Stimulated activated CD4-positive, alpha-beta T cell treated with anti-CD3 and anti-CD28 coated beads, Interleukin-12 subunit alpha, Interleukin-12 subunit beta, amount 100 ng/mL, for 24 hours (primary cell): ENCODE data around the gene VAV2.
A peak's percentile ranks its signal among the peaks of the same experiment; 100 is the strongest.

Experiments
- DNase-seq, 2 experiments: peaks; one replicate each; pipeline ENCODE4 v3.0.0-alpha.2; 2020; ENCODE audit warnings: low read depth in 2 of 2

The VAV2 gene

DNA sequence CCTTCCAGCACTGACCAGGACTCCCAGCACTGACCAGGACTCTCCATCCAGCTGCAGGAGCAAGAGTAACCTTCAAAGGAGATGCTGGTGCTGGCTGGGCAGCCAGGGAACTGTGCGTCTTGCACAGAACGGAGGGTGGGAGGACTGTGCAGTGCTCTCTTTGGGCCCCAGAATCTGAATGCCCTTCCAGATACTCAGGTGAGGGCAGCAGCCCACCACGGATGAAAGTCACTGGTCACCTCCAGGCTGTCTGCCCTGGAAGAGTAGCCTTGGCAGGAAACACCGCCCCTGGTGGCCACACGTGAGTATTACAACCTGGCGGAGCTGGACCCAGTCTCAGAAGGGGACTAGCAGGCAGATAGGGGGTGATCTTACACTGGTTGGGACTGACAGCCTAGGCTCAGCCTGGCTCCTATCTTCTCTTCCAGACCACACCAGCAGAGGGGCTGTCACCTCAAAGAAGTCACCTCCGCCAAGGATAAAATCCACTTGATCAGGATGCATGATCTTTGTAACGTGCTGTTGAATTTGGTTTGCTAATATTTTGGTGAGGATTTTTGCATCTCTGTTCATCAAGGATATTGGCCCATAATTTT is 249.2 kb downstream of the VAV2 start:
- peak; percentile 51 to 72 for DNase-seq

DNA sequence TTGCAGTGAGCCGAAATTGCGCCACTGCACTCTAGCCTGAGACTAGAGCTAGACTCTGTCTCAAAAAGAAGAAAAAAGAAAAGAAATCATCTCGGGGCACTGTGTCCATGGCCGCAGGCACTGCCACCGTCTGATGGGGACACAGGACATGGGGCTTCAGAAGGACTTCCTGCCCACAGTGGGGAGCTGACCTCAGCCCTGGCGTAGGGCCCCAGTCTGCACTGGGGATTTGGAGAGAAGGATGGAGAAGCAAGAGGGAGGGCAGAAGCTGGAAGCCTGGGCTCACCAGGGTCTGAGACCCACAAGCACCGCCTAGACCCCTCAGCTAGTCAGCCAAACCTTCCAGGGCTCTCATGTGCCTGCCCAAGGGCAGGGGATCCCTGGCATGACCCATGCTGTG is 249.9 kb downstream of the VAV2 start:
- no peak for DNase-seq

DNA sequence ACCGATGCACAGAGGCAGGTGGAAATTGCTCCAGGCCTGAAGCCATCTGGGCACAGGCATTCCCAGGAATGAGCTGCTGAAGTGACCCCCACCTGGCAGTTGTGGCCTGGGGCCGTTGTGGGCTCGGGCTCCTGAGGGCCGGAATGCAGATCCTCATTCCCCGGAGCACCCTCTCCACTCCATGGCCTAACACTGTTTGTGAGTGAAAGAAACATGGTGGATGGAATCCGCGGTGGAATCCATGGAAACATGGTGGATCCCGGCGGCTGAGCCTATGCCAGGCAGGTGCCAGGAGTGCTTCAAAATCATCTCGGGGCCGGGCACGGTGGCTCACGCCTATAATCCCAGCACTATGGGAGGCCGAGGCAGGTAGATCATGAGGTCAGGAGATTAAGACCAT is 250.4 kb downstream of the VAV2 start:
- DNase-seq = no peak

DNA sequence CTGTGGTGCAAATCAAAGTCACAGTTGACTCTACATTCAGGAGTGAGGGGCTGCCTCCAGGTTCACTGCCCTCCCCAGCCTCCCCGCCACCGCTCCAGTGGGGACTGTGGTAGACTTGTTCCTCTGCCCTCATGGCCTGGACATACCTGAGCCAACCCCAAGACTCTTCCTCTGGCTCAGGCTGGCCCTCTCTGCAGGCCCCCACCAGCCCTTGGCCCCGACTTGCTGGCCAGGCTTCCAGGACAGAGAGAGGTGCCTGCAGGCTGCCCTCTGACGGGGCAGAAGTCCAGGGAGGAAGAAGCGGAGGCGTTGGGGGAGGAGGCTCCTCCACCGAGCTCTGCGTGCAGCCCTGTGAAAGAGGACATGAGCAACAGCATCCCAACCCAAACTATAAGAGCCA is 251.2 kb downstream of the VAV2 start:
- no peak for DNase-seq

DNA sequence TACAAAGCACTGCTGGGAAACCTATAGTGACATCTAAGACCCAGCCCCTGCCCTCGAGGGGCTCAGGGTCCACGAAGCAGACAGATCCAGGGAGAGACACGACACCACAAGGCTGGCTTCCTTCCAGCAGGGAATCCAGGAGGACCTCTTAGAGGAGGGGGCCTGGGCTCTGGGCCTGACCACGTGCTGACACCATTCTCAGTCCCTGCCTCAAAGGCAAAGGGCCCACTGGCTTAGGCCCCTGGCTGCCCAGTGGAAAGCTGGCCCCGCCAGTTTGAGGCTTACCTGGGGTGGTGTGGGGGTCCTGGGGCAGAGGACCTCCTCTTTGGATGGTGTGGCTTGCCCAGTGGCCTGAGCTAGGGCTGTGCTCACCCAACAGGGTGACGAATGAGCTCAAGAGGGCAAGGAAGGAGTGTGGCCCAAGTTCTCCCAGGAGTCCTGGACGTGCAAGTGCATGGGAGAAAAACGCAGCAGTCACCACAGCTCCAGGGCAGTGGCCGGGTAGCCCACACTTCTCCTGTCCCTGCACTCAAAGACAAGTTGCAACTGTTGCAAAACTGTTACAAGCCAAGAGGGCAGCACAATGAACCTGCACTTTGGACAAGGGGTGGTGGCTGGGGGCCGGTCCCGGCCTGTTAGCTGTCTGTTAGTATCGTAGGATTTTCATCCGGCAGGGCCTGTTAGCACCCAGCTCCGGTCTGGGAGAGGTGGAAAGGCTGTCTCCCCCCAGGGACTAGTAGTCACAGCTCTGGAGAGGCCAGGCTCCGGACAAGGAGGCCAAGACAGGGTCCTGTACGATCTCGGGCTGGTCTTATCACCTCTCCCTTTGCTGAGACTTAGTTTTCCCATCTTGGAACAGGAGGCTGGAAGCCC is 252.5 kb downstream of the VAV2 start:
- no peak for DNase-seq

DNA sequence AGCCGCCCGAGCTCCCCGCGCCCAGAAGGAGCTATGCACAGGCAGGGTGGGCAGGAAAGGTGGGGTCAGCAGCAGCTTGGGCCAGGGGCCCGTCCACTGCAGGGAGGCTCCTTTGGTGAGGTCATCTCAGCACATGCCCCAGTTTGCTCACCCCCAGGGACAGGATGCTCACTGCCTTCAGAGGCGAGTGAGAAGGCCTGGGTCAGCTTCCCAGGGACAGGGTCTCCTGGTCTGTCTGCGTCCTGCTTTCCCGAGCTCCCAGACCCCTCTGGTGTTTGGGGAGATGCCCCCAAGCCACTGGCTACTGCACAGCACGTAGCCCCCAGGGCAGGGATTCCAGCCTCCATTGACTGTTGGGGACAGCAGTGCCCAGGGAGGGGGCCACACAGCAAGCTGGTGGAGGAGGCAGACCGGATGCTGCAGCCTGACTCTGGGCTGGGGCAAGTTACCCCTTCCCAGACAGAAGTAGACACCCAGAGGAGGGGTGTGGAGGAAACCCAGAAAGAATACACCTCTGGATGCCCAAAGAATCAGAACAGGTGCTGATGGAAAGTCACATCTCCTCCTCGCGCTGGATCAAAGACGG is 253.4 kb downstream of the VAV2 start:
- DNase-seq = no peak

DNA sequence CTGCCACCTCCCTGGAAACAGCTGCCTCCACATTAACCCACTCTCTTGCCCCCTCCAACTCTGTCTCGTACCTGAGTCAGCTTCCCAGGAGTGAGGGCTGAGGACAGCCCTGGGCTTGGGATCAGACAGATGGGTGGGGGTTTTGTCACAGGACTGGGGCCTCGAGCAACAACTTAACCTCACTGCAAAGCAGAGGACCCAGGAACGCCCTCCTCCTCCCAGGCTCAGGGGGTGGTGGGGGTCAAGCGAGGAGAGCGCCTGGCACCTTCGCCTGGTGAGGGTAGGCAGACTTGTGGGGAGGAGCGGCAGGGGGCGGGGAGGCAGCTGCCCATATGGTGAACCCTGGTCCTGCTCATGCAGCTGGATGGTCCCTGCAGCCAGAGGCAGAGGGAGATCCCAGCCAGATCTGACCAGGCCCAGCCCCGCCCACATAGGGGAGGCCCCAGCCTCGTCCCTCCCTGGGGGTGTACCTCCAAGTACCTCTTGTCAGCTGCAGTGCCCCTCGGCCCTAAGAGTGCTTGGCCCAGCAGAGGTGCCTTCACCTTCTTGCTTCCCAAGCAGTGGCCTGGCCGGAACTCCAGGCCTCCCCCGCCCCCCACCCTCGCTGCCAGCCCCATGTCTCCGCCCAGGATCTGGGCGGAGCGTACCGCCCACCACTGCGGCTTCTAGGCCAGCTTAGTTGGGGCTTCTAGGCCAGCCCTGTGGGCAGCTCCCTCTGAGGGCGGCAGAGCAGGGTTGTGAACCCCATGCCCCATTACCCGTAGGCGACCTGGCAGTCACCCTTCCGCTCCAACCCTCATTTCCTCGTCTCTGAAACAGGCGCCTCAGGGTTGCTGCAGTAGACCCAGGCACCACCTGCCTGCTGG is 254.1 kb downstream of the VAV2 start, which contains the start of gene SARDH:
Gene SARDH (minus strand): TSS at position 579 of the 866 bp plus-strand sequence. CDS start 4,179 bp downstream, outside the sequence.
- DNase-seq = peak in 1 of 2 experiments; percentile 28

DNA sequence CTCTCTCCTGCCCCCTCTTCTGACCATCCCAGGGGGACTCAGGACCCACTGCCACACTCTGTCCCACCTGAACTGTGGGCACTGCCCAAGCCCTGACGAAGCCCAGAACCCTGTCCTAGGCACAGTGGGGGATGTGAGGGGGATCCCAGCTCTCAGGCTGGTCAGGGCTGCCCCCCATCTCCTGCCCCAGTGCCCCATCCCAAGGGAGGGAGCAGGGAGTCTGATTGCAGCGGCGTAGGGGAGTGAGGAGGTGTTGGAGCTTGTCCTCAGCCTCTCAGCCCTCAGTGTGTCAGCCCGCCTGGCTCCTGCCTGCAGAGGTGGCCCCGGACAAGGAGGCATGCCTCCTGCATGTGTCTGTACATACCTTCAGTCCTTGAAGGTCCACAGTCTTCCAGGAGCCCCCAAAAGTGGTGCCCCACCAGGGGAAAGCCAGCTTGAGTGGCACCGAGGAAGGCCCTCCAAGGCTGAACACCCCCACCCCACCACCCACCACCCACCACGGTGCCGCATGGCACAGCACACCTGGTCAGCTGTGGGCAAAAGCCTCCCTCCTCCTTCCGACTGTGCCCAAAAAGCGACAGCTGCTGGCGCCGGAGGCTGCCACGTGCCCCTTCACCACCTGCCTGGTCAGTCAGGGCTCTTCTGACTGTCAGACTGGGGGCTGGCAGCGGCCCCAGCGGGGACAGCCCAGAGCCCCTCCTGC is 254.9 kb downstream of the VAV2 start:
- DNase-seq = no peak

DNA sequence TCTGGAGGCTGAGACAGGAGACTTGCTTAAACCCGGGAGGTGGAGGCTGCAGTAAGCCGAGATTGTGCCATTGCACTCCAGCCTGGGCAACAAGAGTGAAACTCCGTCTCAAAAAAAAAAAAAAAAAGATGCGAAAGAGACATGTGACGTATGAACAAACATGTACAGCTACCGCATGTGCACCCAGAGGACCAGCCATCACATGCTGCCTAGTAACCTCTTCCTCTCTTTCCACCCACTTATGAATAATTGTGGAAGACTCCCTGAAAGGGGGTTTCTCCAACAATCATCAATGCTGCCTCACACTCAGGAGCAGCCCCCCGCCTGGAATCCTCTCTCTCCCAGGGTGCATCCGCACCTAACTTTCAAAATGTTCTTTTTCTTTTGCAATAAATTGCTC is 256.2 kb downstream of the VAV2 start:
- DNase-seq = no peak

DNA sequence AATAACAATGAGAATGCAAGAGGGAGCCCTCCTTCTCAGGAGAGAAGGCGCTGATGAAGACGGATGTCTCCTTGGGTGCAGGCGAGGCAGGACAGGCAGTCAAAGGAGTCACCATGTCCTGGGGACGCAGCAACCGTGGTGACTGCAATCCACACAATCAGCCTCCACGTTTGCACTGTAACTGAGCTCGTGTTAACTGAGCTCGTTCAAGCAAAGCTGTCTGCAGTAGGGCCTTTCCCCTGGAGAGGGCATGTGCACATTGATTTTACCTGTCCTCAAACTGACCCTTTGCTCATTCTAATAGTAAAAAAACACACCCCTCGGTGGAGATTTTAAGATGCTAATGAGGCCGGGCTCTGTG is 256.7 kb downstream of the VAV2 start:
- DNase-seq = no peak

DNA sequence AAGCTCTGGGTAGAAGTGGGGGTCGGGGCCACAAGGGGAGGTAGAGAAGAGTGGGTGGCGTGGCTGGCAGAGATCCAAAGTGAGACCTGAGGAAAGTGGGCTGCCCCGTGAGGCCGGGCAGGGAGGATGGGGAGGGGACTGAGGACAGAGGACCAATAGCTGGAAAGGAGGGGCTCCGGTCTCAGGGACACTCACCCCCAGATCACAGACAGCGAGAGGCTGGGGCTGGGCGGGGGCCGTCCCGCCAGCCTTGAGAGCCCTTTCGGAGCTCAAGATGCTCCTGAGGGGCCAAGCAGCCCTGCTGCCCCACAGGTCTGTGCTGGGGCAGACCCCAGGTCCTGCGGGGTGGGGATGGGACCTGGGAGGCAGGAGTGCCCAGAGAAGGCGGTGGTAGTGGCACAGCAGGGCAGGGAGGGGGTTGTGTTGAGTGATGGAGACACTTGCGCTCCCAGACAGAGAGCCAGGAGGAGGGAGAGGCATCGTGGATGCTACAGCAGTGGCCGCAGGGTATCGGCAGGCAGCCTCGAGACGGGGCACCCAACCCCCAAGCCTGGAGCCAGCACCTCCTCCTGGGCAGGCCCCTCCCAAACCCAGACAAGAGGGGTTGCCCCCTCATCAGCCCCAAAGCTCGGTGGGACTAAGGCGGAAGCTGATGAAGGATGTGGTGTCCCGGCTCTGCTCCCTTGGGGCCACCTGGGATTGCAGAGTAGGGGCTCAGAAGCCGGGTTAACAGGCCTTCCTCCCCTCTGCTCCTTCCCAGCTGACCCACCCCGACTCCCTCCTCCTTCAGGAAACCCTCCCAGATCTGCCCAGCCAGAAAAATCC is 257.3 kb downstream of the VAV2 start:
- no peak for DNase-seq

DNA sequence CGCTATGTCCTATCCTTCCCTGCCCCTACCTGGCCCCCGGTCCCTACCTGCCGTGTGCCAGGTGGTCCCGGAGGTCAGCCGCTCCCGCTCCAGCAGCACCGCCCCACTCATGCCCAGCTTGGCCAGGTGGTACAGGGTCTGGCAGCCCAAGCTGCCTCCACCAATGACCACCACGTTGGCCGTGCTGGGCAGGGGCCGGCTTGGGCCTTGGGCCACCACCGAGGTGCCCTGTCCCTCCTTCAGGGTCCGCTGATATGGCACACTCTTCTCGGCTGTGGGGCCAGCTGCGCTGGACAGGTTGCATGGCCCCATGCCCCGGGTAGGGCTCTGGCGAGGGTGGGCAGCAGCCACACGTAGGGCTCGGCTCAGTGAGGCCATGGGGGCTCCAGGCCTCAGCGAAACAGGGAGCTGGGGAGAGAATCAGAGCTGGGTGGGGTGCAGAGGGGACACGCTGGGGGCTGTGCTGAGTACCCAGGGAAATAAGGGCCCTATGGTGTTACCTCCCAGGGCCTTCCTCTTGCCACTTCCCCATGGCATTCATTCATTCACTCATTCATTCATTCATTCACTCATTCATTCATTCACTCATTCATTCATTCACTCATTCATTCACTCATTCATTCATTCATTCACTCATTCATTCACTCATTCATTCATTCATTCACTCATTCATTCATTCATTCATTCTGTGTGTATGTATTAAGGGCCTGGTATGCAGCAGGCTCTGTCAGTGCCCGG is 258.2 kb downstream of the VAV2 start:
- no peak for DNase-seq

DNA sequence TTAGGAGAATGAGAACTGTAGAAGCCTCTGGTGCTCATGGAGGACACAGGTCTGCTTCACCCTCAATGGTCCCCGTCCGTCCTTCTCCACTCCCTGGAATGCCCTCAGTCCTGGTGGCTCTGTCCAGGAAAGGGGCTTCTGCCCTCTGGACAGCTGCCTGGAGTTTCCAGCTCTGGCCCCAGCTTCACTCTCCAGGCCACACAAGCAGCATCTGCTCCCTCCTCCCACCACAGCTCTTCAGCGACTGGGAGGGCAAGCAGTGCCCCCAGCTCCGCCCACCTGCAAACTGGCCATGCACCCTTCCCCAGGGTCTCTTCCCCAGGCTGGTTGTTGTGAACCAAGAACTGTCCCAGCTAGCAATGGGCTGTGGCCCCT is 258.7 kb downstream of the VAV2 start:
- DNase-seq = no peak

DNA sequence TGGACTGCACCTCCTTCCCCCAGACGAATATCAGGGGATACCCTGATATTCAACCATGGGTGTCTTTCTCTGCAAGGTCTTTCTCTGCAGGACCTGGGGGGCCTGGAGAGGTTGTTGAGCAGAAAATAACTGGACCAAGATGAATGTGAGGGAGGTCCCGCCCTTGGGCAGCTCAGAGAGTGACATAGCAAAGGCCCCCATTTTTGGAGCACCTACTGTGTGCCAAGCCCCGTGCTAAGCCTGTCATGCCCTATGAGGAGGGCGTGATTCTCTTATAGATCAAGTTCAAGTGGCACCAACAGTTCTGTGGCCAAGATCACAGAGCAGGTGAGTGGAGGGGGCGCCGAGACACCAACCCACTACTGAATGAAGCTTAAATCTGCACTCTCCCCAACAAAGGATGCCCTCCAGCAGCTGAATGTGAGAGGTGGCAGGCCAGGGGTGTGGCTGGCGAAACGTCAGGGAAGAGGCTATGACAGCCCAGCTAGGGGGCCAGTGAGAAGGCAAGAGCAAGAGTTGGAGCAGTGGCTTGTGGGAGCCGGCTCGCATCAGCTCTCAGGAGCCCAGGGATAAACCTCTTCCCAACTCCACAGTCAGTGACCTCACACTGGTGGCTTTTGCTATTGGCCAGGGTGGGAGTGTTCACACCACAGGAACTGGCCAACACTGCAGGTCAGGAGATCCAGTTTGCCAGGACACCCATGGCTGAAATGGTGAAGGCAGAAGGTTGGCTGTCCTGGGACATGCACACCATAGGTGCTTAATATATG is 259.3 kb downstream of the VAV2 start:
- DNase-seq = no peak

DNA sequence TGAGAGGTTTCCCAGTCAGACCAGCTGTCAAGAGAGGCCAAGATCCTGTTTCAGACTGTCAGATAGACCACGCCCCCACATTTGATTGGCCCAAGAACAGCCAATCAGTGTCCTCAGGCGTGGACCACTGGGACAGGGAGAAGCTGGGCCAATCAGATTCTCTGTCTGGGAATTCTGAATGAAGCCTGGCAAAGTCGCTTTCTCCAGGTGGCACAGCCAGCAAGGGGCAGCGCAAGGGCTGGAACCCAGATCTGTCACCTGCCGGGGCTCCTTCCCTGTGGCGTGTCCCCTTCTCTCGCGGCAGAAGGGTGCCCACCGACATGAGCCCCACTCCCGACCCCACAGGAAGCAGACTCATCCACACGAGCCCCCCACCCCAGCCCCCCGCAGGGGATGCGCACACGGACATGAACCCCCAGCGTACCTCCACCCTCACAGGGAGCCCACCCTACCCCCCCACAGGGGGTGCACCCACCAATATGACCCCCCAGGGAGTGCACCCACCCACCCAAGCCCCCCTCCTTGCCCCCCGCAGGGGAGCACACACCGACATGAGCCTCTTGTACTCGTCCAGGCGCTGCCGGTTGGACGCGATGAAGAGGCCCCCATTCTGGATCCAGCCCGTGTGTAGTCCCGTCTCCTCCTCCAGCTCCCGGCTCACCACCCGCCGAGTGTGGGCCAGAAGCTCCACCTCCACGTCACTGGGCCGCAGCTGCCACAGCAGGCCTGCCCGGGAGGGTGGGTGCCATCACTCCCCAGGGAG is 260.1 kb downstream of the VAV2 start:
- no peak for DNase-seq

DNA sequence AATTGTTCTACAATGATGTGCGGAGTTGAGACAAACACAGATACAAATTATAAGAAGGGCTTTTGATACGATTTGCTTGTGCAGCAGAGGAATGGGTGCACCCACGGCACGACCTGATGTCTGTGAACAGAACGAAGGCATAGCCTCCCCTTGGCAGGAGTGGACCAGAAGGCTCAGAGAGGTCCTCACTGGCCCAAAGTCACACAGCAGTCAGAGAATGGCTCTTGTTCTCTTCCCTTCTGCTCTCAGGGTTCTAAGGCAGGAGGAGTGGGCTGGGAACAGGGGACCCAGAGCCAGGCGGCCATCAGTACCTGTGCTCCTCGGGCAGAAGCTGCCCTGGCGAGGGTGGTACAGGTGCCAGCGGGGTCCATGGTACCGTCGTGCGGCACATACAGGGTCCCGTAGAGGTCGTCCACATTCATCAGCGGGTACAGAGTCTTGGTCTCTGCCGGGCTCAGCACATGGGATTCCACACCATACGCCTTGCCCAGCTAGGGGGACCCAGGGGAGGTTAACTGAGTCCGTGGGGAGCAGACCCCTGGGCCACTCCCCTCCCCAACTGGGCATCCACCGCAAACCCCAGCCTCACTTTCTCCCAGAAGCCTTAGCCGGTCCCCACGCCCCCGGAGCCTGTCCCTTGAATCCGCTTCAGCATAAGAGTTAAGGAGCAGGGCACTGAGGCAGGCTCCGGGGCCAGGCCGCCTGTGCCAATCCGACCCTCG is 261.0 kb downstream of the VAV2 start:
- no peak for DNase-seq

DNA sequence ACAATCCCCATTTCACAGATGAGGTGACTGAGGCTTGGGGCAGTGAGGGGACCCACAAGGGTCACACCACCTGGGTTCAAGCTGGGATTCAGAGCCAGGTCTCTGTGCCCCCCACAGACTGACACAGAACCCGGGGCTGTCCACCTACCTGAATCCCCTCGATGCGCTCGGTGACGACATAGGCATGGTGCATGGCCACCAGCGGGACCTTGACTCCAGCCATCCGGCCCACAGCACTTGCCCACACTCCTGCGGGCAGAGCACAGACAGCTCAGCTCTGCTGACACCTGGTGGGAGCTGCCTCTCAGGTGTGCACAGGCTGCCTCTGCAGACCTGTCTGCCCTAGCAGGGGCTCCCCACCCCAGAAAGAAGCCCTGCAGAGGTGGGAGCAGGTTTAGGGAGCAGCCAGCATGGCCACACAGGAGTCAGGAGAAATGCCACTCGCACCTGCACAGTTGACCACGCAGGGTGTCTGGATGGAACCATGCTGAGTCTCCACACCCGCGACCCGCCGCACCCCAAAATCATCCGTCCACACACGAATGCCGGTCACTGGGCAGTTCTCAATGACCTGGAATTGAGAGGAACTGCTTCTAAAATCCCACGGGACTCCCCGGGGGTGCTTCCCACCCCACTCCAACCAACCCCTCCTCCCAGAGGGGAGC is 262.4 kb downstream of the VAV2 start:
- no peak for DNase-seq
